Endothelial cell (in vitro differentiated cells): ENCODE results near the gene GLI2. TPM values are rescaled to one million over a fixed set of nuclear protein-coding genes. Genes with fewer than 3 reads are reported as not detected.

Experiments used
- DNase-seq: peaks from one replicate; pipeline ENCODE4 v3.0.0; 2021; ENCODE audit warnings: low spot score
- H3K27ac Mint-ChIP-seq: one replicate; pipeline ENCODE4 v1.8.0; 2021; ENCODE audit warnings: mixed read lengths, inconsistent platforms; ENCODE audit not compliant: unreplicated experiment
- H3K27me3 Mint-ChIP-seq: one replicate; pipeline ENCODE4 v1.8.0; 2021; ENCODE audit warnings: mild to moderate bottlenecking, moderate library complexity, mixed read lengths, inconsistent platforms; ENCODE audit not compliant: unreplicated experiment
- H3K36me3 Mint-ChIP-seq: one replicate; pipeline ENCODE4 v1.8.0; 2021; ENCODE audit warnings: mild to moderate bottlenecking, low read depth, mixed read lengths, inconsistent platforms; ENCODE audit not compliant: unreplicated experiment
- H3K4me1 Mint-ChIP-seq: one replicate; pipeline ENCODE4 v1.8.0; 2021; ENCODE audit warnings: mild to moderate bottlenecking, mixed read lengths, inconsistent platforms; ENCODE audit not compliant: unreplicated experiment
- H3K4me3 Mint-ChIP-seq: one replicate; pipeline ENCODE4 v1.8.0; 2021; ENCODE audit warnings: mild to moderate bottlenecking, mixed read lengths, inconsistent platforms; ENCODE audit not compliant: unreplicated experiment
- H3K9me3 Mint-ChIP-seq: one replicate; pipeline ENCODE4 v1.8.0; 2021; ENCODE audit warnings: mixed read lengths, inconsistent platforms; ENCODE audit not compliant: unreplicated experiment
- CTCF ChIP-seq: fragments of 200-600 bp; sonication (generic); IDR thresholded peaks from one replicate; pipeline ENCODE4 v1.5.0; 2021; ENCODE audit warnings: antibody characterized with exemption; ENCODE audit not compliant: unreplicated experiment
- total RNA-seq: library from RNA; stranded (reverse); fragmentation: NEBNext Ultra II Directional; extraction: Animal tissue kit (Norgen Biotek cat#: 25700); gene quantifications from one replicate; pipeline ENCODE4 v1.2.1, GENCODE V29; 2021; ENCODE audit not compliant: unreplicated experiment

GLI2 gene
- total RNA-seq, 1 donor from 2014 or later = 1.2 TPM

- Mint-ChIP-seq H3K4me1 (peaks cover 30% of the 10 kb centered on the region), H3K9me3 (no peaks in the 10 kb centered on the region), H3K4me3 (no peak overlapping the region), H3K27ac (no peak overlapping the region), H3K36me3 (no peaks in the 10 kb centered on the region), H3K27me3 (peaks cover 16% of the 10 kb centered on the region)
- DNase-seq = no peak
- no peak for TF ChIP-seq CTCF
Measured at GRCh38 chr2:120736202-120736623, 545 bp downstream of the GLI2 start.

- Mint-ChIP-seq H3K9me3 (no peaks in the 10 kb centered on the region), H3K36me3 (no peaks in the 10 kb centered on the region), H3K4me3 (peak overlapping the region; percentile 79), H3K27me3 (peaks cover 16% of the 10 kb centered on the region), H3K4me1 (peaks cover 30% of the 10 kb centered on the region), H3K27ac (no peak overlapping the region)
- DNase-seq = no peak
- no peak for TF ChIP-seq CTCF
Measured at GRCh38 chr2:120736624-120737339, 1.1 kb downstream of the GLI2 start.

- peaks cover 36% of the 10 kb centered on the region for H3K4me1 Mint-ChIP-seq
- TF ChIP-seq CTCF = no peak
- H3K9me3 Mint-ChIP-seq = no peaks in the 10 kb centered on the region
- DNase-seq = no peak
- no peaks in the 10 kb centered on the region for H3K36me3 Mint-ChIP-seq
- H3K4me3 Mint-ChIP-seq = peak overlapping the region; percentile 79
- H3K27ac Mint-ChIP-seq = no peak overlapping the region
- H3K27me3 Mint-ChIP-seq = peaks cover 16% of the 10 kb centered on the region
Measured at GRCh38 chr2:120737340-120738101, 1.9 kb downstream of the GLI2 start.

GRCh38 chr2:120738117-120738516, 2.4 kb downstream of the GLI2 start:
- TF ChIP-seq CTCF = no peak
- Mint-ChIP-seq H3K4me3 (peak overlapping the region; percentile 76), H3K27me3 (peaks cover 15% of the 10 kb centered on the region), H3K9me3 (no peaks in the 10 kb centered on the region), H3K36me3 (no peaks in the 10 kb centered on the region), H3K4me1 (peaks cover 37% of the 10 kb centered on the region), H3K27ac (no peak overlapping the region)
- DNase-seq = no peak
